Fibroblast of lung (primary cell): Measurements from ENCODE around the gene DLG2.

Experiments used
- EZH2 ChIP-seq: IDR thresholded peaks from 2 replicates; pipeline ENCODE4 v1.5.1; 2012; ENCODE audit warnings: low read length, control low read depth, mild to moderate bottlenecking; ENCODE audit errors: missing control alignments
- TF ChIP-seq, protein P1 (sequence below), 2 donors: IDR thresholded peaks in 1 of 2; conservative IDR thresholded peaks in 1 of 2; 1 replicate in 1 of 2; 2 replicates in 1 of 2; pipeline ENCODE4 v1.5.1; 2011 to 2012; ENCODE audit warnings: low read length in 2 of 2, control low read depth in 1 of 2, inconsistent platforms in 1 of 2, low read depth in 1 of 2, mild to moderate bottlenecking in 1 of 2

DNA sequence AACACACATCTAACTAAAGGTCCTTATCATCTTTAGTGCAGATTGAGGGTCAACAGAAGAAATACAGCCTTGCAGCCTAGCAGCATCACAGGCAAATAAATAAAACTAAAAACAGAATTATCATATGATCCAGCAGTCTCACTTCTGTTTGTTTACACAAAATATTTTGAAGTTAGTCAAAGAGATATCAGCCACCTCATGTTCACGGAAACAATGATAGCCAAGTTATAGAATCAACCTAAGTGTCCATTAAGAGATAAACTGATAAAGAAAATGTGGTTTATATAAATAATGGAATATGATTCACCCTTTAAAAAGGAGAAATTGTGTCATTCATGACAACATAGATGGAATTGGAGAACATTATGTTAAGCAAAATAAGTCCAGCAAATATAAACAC lies 1602.9 kb downstream of the DLG2 start:
- TF ChIP-seq, protein P1, sequence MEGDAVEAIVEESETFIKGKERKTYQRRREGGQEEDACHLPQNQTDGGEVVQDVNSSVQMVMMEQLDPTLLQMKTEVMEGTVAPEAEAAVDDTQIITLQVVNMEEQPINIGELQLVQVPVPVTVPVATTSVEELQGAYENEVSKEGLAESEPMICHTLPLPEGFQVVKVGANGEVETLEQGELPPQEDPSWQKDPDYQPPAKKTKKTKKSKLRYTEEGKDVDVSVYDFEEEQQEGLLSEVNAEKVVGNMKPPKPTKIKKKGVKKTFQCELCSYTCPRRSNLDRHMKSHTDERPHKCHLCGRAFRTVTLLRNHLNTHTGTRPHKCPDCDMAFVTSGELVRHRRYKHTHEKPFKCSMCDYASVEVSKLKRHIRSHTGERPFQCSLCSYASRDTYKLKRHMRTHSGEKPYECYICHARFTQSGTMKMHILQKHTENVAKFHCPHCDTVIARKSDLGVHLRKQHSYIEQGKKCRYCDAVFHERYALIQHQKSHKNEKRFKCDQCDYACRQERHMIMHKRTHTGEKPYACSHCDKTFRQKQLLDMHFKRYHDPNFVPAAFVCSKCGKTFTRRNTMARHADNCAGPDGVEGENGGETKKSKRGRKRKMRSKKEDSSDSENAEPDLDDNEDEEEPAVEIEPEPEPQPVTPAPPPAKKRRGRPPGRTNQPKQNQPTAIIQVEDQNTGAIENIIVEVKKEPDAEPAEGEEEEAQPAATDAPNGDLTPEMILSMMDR (conservative IDR thresholded peaks at IDR 0.05 in 1 of 2, IDR thresholded peaks at IDR 0.05 in 1 of 2; ENCODE audit: low read depth in 1 of 2, low read length in 2 of 2): no peak
- no peak for TF ChIP-seq EZH2
